OCI-LY3 (cell line): ENCODE measurements around the gene PELI1.
A peak's percentile ranks its signal among the peaks of the same experiment; 100 is the strongest.

Experiments
- H2AFZ ChIP-seq: fragments of 200-600, 300-600 bp; shearing (Covaris generic); 2 replicates; pipeline ENCODE4 v1.6.0; 2014; ENCODE audit warnings: antibody characterized with exemption, low read depth, low read length
- H3K27ac ChIP-seq: fragments of 200-600, 300-600 bp; sonication (generic); 2 replicates; pipeline ENCODE4 v1.5.1; 2014; ENCODE audit warnings: mild to moderate bottlenecking, low read length, moderate library complexity, mixed read lengths
- H3K27me3 ChIP-seq: fragments of 200-600, 300-600 bp; sonication (generic); 2 replicates; pipeline ENCODE4 v1.6.1; 2014; ENCODE audit warnings: low read depth, low read length, mixed read lengths
- H3K36me3 ChIP-seq: fragments of 200-600, 300-600 bp; sonication (generic); replicated peaks from 2 replicates; pipeline ENCODE3; 2014; ENCODE audit warnings: low read depth, low read length, mixed read lengths
- H3K4me1 ChIP-seq: fragments of 300-600, 200-600 bp; sonication (generic); 2 replicates; pipeline ENCODE4 v1.6.1; 2014; ENCODE audit warnings: low read length, mixed read lengths
- H3K4me2 ChIP-seq: fragments of 200-600, 300-600 bp; sonication (generic); 2 replicates; pipeline ENCODE4 v1.6.1; 2014; ENCODE audit warnings: low read length, mixed read lengths
- H3K4me3 ChIP-seq: fragments of 300-600, 200-600 bp; sonication (generic); 2 replicates; pipeline ENCODE4 v1.5.1; 2014; ENCODE audit warnings: antibody characterized with exemption, mild to moderate bottlenecking, low read length, moderate library complexity
- H3K79me2 ChIP-seq: fragments of 300-600, 200-600 bp; shearing (Covaris generic); 2 replicates; pipeline ENCODE4 v1.6.1; 2014; ENCODE audit warnings: mild to moderate bottlenecking, low read length, mixed read lengths
- H3K9ac ChIP-seq: fragments of 300-600, 200-600 bp; shearing (Covaris generic); 2 replicates; pipeline ENCODE4 v1.6.0; 2014; ENCODE audit warnings: mild to moderate bottlenecking, low read length, moderate library complexity
- H3K9me3 ChIP-seq: fragments of 200-600, 300-600 bp; shearing (Covaris generic); 2 replicates; pipeline ENCODE4 v1.6.1; 2014; ENCODE audit warnings: low read length, mixed read lengths; ENCODE audit not compliant: insufficient read depth
- H4K20me1 ChIP-seq: fragments of 200-600, 300-600 bp; sonication (generic); 2 replicates; pipeline ENCODE4 v1.6.1; 2016; ENCODE audit warnings: low read length, mixed read lengths; ENCODE audit not compliant: insufficient read depth
- EZH2phosphoT487 ChIP-seq: fragments of 200-600 bp; shearing (Covaris generic); IDR thresholded peaks from 2 replicates; pipeline ENCODE4 v1.6.1; 2018; ENCODE audit warnings: antibody characterized with exemption, mixed run types, low read depth
- TF ChIP-seq, protein P1 (sequence below): fragments of 200-600, 300-600 bp; sonication (generic); IDR thresholded peaks from 2 replicates; pipeline ENCODE4 v1.5.1; 2014; ENCODE audit warnings: antibody characterized with exemption, low read length, low read depth

Gene PELI1

GRCh38 chr2:64052463-64053241 lies 91.6 kb downstream of the PELI1 start:
- no peaks in the 10 kb centered on the region for H3K36me3 ChIP-seq
- no peak overlapping the region for H2AFZ ChIP-seq
- no peak overlapping the region for H3K27ac ChIP-seq
- H3K4me1 ChIP-seq = peaks cover 30% of the 10 kb centered on the region
- no peak overlapping the region for H3K9ac ChIP-seq
- H3K9me3 ChIP-seq = no peaks in the 10 kb centered on the region
- no peak overlapping the region for H3K4me3 ChIP-seq
- no peak for TF ChIP-seq EZH2phosphoT487
- TF ChIP-seq, protein P1, sequence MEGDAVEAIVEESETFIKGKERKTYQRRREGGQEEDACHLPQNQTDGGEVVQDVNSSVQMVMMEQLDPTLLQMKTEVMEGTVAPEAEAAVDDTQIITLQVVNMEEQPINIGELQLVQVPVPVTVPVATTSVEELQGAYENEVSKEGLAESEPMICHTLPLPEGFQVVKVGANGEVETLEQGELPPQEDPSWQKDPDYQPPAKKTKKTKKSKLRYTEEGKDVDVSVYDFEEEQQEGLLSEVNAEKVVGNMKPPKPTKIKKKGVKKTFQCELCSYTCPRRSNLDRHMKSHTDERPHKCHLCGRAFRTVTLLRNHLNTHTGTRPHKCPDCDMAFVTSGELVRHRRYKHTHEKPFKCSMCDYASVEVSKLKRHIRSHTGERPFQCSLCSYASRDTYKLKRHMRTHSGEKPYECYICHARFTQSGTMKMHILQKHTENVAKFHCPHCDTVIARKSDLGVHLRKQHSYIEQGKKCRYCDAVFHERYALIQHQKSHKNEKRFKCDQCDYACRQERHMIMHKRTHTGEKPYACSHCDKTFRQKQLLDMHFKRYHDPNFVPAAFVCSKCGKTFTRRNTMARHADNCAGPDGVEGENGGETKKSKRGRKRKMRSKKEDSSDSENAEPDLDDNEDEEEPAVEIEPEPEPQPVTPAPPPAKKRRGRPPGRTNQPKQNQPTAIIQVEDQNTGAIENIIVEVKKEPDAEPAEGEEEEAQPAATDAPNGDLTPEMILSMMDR = no peak
- H4K20me1 ChIP-seq = no peaks in the 10 kb centered on the region
- no peaks in the 10 kb centered on the region for H3K79me2 ChIP-seq
- no peak overlapping the region for H3K4me2 ChIP-seq
- no peaks in the 10 kb centered on the region for H3K27me3 ChIP-seq

- peak overlapping the region; percentile 67; the same call in 1 of the 2 replicates for H2AFZ ChIP-seq
- peak overlapping the region; percentile 45; the same call in 1 of the 2 replicates for H3K9ac ChIP-seq
Observed at GRCh38 chr2:64049633-64050220, 94.5 kb downstream of the PELI1 start.

DNA sequence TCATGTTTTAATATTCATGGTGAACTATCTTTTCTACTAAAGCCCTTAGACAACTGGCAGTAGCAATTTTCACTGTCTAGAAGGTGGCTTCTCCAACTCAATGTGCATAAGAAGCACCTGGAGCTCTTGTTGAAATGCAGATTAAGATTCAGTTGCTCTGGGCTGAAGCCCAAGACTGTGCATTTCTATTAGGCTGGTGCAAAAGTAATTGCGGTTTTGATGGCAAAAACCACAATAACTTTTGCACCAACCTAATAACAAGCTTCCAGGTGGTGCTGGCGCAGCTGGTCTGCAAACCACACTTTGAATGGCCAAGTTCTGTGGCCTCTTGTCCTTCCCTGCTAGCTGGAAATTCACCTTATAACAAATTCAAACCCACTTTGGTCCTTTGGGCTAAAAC lies 98.3 kb downstream of the PELI1 start:
- TF ChIP-seq, protein P1 = no peak
- TF ChIP-seq EZH2phosphoT487 = no peak
- no peak overlapping the region for H3K27ac ChIP-seq
- no peaks in the 10 kb centered on the region for H3K36me3 ChIP-seq
- H3K79me2 ChIP-seq = no peaks in the 10 kb centered on the region
- H3K4me2 ChIP-seq = no peak overlapping the region
- H3K9me3 ChIP-seq = no peaks in the 10 kb centered on the region
- H3K9ac ChIP-seq = no peak overlapping the region
- no peak overlapping the region for H3K4me3 ChIP-seq
- H2AFZ ChIP-seq = no peak overlapping the region
- H4K20me1 ChIP-seq = no peaks in the 10 kb centered on the region
- peaks cover 10% of the 10 kb centered on the region for H3K4me1 ChIP-seq
- no peaks in the 10 kb centered on the region for H3K27me3 ChIP-seq

More at GRCh38 chr2:64049633-64050220, 94.5 kb downstream of the PELI1 start:
- H3K4me2 ChIP-seq = peak overlapping the region; percentile 69
- H4K20me1 ChIP-seq = no peaks in the 10 kb centered on the region
- no peaks in the 10 kb centered on the region for H3K36me3 ChIP-seq
- H3K9me3 ChIP-seq = no peaks in the 10 kb centered on the region
- peak overlapping the region; percentile 39; the same call in 1 of the 2 replicates for H3K4me3 ChIP-seq
- H3K27me3 ChIP-seq = no peaks in the 10 kb centered on the region
- H3K79me2 ChIP-seq = no peaks in the 10 kb centered on the region
- TF ChIP-seq, protein P1 = peak; percentile 96
- no peak for TF ChIP-seq EZH2phosphoT487
- H3K27ac ChIP-seq = no peak overlapping the region
- H3K4me1 ChIP-seq = peaks cover 24% of the 10 kb centered on the region
